ENCODE data around the gene KDELR1.

DNA sequence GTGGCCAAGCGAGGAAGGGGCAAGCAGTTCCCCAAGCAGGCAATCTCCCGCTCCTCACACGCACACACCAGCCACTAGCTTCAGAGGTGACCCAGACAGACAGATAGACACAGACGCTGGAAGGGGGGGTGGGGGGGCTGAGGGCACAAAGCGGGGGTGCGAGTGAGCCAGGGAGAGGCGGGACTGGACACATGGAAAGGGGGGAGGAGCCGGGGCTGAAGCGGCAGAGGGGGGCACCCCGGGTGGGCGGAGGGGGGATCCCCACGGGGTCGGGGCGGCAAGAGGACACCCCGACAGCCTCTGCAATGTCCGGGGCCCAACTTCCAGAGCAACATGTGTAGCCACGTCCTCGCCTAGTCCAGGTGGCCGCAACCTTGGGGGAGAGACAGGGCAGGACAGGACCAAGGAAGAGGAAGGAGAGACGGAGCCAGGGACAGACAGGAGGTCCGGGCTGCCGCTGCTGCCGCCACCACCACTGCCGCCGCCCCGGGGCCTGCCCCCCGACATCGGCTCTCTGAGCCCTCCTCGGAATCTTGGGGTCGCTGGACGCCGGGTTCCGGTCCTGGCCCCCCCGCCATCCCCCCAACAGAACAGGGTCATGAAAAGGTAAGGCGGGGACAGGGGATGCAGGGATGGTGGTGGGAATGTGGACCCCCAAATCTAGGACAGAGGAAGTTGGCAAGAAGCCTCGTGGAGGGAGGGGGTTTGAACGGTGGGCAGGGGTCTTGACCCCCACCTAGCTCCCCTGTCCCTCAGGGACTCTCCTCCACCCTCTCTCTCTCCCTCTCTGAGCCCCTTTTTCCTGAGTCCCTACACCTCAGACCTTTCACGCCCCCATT, 3.2 kb upstream of the KDELR1 start:
- TF ChIP-seq, protein P1, sequence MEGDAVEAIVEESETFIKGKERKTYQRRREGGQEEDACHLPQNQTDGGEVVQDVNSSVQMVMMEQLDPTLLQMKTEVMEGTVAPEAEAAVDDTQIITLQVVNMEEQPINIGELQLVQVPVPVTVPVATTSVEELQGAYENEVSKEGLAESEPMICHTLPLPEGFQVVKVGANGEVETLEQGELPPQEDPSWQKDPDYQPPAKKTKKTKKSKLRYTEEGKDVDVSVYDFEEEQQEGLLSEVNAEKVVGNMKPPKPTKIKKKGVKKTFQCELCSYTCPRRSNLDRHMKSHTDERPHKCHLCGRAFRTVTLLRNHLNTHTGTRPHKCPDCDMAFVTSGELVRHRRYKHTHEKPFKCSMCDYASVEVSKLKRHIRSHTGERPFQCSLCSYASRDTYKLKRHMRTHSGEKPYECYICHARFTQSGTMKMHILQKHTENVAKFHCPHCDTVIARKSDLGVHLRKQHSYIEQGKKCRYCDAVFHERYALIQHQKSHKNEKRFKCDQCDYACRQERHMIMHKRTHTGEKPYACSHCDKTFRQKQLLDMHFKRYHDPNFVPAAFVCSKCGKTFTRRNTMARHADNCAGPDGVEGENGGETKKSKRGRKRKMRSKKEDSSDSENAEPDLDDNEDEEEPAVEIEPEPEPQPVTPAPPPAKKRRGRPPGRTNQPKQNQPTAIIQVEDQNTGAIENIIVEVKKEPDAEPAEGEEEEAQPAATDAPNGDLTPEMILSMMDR (IDR thresholded peaks at IDR 0.05) = no peak
- no peak for TF ChIP-seq EP300 (IDR thresholded peaks at IDR 0.05)
- no peak for TF ChIP-seq POLR2A (IDR thresholded peaks at IDR 0.05)
- TF ChIP-seq POLR2AphosphoS5 (IDR thresholded peaks at IDR 0.05) = no peak
